Karpas-422 (cell line): ENCODE results near the gene KIAA0753. TPM values are rescaled to one million over a fixed set of nuclear protein-coding genes. Genes with fewer than 3 reads are reported as not detected.

Experiments used
- DNase-seq: peaks from one replicate; pipeline ENCODE4 v3.0.0-alpha.2; 2015
- H2AFZ ChIP-seq: fragments of 200-600 bp; sonication (generic); 2 replicates; pipeline ENCODE4 v1.6.1; 2014; ENCODE audit warnings: antibody characterized with exemption, low read length, mixed read lengths
- H3K27ac ChIP-seq: fragments of 200-600 bp; sonication (generic); 2 replicates; pipeline ENCODE4 v1.5.1; 2014; ENCODE audit warnings: mild to moderate bottlenecking, low read length, moderate library complexity
- H3K27me3 ChIP-seq: fragments of 200-600 bp; sonication (generic); 2 replicates; pipeline ENCODE4 v1.6.1; 2014; ENCODE audit warnings: low read length, mixed read lengths
- H3K36me3 ChIP-seq: fragments of 200-600 bp; sonication (generic); 2 replicates; pipeline ENCODE4 v1.6.1; 2014; ENCODE audit warnings: low read length, mixed read lengths; ENCODE audit not compliant: insufficient read depth
- H3K4me1 ChIP-seq: fragments of 200-600 bp; sonication (generic); 2 replicates; pipeline ENCODE4 v1.6.1; 2014; ENCODE audit warnings: mild to moderate bottlenecking, low read length, mixed read lengths
- H3K4me2 ChIP-seq: fragments of 200-600 bp; sonication (generic); 2 replicates; pipeline ENCODE4 v1.6.1; 2014; ENCODE audit warnings: low read length, low read depth, mild to moderate bottlenecking; ENCODE audit not compliant: poor library complexity, severe bottlenecking
- H3K4me3 ChIP-seq: fragments of 200-600 bp; sonication (generic); 2 replicates; pipeline ENCODE4 v1.5.1; 2014; ENCODE audit warnings: mild to moderate bottlenecking, antibody characterized with exemption, low read length, mixed read lengths
- H3K79me2 ChIP-seq: fragments of 200-600 bp; sonication (generic); 2 replicates; pipeline ENCODE4 v1.6.1; 2014; ENCODE audit warnings: mild to moderate bottlenecking, low read length, mixed read lengths
- H3K9ac ChIP-seq: fragments of 200-600 bp; sonication (generic); 2 replicates; pipeline ENCODE4 v1.6.0; 2014; ENCODE audit warnings: low read length
- H3K9me2 ChIP-seq: fragments of 200-600 bp; sonication (generic), shearing (Covaris generic); replicated peaks from 2 replicates; pipeline ENCODE4 v1.6.0; 2014; ENCODE audit warnings: mild to moderate bottlenecking, low read length, moderate library complexity; ENCODE audit not compliant: insufficient read depth
- H3K9me3 ChIP-seq: fragments of 300-700, 200-600 bp; sonication (generic); 2 replicates; pipeline ENCODE4 v1.6.1; 2014; ENCODE audit warnings: low read length, mixed read lengths
- H4K20me1 ChIP-seq: fragments of 200-600 bp; sonication (generic); 2 replicates; pipeline ENCODE4 v1.6.1; 2014; ENCODE audit warnings: mild to moderate bottlenecking, antibody characterized with exemption, low read length, low read depth; ENCODE audit not compliant: insufficient read depth
- total RNA-seq: library from RNA; depleted of rRNA; stranded (reverse); fragments of >200 nt; shearing (Covaris generic); gene quantifications from 2 replicates; pipeline ENCODE4 v1.2.3, GENCODE V29; 2014; ENCODE audit warnings: low replicate concordance

Gene KIAA0753
- total RNA-seq, 1 experiment from 2014 or later: 30.5 TPM

DNA sequence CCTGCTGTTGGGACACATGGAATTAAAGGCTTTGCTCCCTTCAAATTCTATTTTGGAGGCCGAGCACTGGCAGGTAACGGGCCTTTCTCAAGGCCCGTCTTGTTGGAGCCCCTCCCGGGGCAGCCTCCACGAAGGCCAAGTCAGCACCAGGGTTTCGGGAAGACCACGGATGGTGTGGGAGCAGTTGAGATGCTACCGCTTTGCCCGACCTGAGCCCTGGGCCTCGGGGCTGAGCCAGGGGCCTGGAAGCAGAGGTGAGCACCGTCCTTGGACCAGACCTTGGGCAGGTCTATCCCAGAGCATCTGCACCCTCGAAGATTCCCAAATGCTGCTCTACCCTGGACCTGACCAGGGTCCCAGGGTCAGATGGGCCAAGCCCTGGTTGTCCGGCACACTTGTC, 34.1 kb upstream of the KIAA0753 start:
- H3K4me1 ChIP-seq: peaks cover 4% of the 10 kb centered on the region; the same call in 1 of the 2 replicates
- H3K27ac ChIP-seq: no peak overlapping the region
- H3K4me2 ChIP-seq: no peak overlapping the region
- no peak overlapping the region for H3K9ac ChIP-seq
- no peaks in the 10 kb centered on the region for H3K79me2 ChIP-seq
- no peaks in the 10 kb centered on the region for H3K9me3 ChIP-seq
- H3K9me2 ChIP-seq: no peaks in the 10 kb centered on the region
- no peaks in the 10 kb centered on the region for H3K27me3 ChIP-seq
- H4K20me1 ChIP-seq: peaks cover 14% of the 10 kb centered on the region; the same call in 1 of the 2 replicates
- H2AFZ ChIP-seq: no peak overlapping the region
- no peaks in the 10 kb centered on the region for H3K36me3 ChIP-seq
- no peak for DNase-seq
- H3K4me3 ChIP-seq: no peak overlapping the region

GRCh38 chr17:6671431-6671830, 30.9 kb upstream of the KIAA0753 start:
- no peaks in the 10 kb centered on the region for H3K4me1 ChIP-seq
- no peak overlapping the region for H2AFZ ChIP-seq
- no peaks in the 10 kb centered on the region for H3K36me3 ChIP-seq
- H3K9me2 ChIP-seq: no peaks in the 10 kb centered on the region
- no peak overlapping the region for H3K9ac ChIP-seq
- no peak for DNase-seq
- H3K79me2 ChIP-seq: no peaks in the 10 kb centered on the region
- no peak overlapping the region for H3K27ac ChIP-seq
- no peaks in the 10 kb centered on the region for H3K27me3 ChIP-seq
- H3K4me3 ChIP-seq: no peak overlapping the region
- peaks cover 9% of the 10 kb centered on the region; the same call in 1 of the 2 replicates for H4K20me1 ChIP-seq
- H3K4me2 ChIP-seq: no peak overlapping the region
- H3K9me3 ChIP-seq: no peaks in the 10 kb centered on the region

GRCh38 chr17:6670999-6671398, 30.5 kb upstream of the KIAA0753 start:
- Histone ChIP-seq H3K4me1 (no peaks in the 10 kb centered on the region), H3K27ac (no peak overlapping the region), H3K36me3 (no peaks in the 10 kb centered on the region), H3K4me2 (no peak overlapping the region), H3K79me2 (no peaks in the 10 kb centered on the region), H4K20me1 (peaks cover 5% of the 10 kb centered on the region; the same call in 1 of the 2 replicates), H3K4me3 (no peak overlapping the region), H3K9ac (no peak overlapping the region), H3K27me3 (no peaks in the 10 kb centered on the region), H3K9me3 (no peaks in the 10 kb centered on the region), H3K9me2 (no peaks in the 10 kb centered on the region), H2AFZ (no peak overlapping the region)
- DNase-seq: no peak

- no peaks in the 10 kb centered on the region for H3K79me2 ChIP-seq
- no peak for DNase-seq
- no peaks in the 10 kb centered on the region for H3K36me3 ChIP-seq
- H3K27ac ChIP-seq: no peak overlapping the region
- no peaks in the 10 kb centered on the region for H3K4me1 ChIP-seq
- H3K4me2 ChIP-seq: no peak overlapping the region
- no peak overlapping the region for H2AFZ ChIP-seq
- peaks cover 1% of the 10 kb centered on the region; the same call in 1 of the 2 replicates for H4K20me1 ChIP-seq
- no peaks in the 10 kb centered on the region for H3K27me3 ChIP-seq
- H3K4me3 ChIP-seq: no peak overlapping the region
- no peaks in the 10 kb centered on the region for H3K9me3 ChIP-seq
- no peak overlapping the region for H3K9ac ChIP-seq
- H3K9me2 ChIP-seq: no peaks in the 10 kb centered on the region
Measured at GRCh38 chr17:6670571-6670970, 30.1 kb upstream of the KIAA0753 start.

GRCh38 chr17:6669479-6670212, 29.1 kb upstream of the KIAA0753 start:
- no peak overlapping the region for H3K4me2 ChIP-seq
- H3K4me3 ChIP-seq: no peak overlapping the region
- H3K36me3 ChIP-seq: no peaks in the 10 kb centered on the region
- H3K27ac ChIP-seq: no peak overlapping the region
- no peaks in the 10 kb centered on the region for H4K20me1 ChIP-seq
- no peak for DNase-seq
- 0 out of 2 replicates have a peak, but pooled peaks cover 3% of the 10 kb centered on the region for H3K79me2 ChIP-seq
- H3K27me3 ChIP-seq: no peaks in the 10 kb centered on the region
- H3K9ac ChIP-seq: no peak overlapping the region
- no peaks in the 10 kb centered on the region for H3K9me2 ChIP-seq
- 0 out of 2 replicates have a peak, but pooled peaks cover 3% of the 10 kb centered on the region for H3K4me1 ChIP-seq
- no peak overlapping the region for H2AFZ ChIP-seq
- no peaks in the 10 kb centered on the region for H3K9me3 ChIP-seq

DNA sequence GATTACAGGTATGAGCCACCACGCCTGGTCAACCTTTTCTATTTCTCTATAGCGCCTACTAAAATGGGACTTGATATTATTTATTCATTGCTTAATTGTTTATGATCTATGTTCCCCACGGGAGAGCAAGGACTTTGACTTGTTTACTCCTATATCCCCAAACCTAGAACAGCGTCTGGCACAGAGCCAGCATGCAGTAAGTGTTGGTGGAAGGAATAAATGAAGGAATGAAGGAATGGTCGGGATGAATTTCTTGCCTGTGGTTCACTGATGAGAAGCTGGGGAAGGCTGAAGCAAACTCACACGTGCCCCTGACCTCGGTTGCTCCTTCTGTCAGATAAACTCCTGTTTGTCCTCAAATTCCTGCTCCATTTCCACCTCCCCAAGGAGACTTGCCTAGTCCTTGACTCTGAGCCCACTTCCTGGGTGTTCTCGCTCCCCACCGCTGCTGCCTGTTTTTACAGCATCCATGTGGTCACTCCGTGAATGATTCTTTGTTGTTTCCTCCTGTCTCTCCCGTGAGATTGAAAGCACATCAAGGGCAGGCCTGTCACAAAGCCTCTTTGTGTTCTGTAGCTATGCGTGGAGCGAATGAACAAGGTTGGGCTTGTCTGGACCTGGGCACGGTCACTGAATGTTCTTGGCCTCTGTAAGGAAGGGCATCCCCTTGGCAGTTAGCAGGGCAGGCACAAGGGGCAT, 28.4 kb upstream of the KIAA0753 start:
- no peak overlapping the region for H2AFZ ChIP-seq
- H3K27ac ChIP-seq: no peak overlapping the region
- H4K20me1 ChIP-seq: no peaks in the 10 kb centered on the region
- H3K4me1 ChIP-seq: peaks cover 6% of the 10 kb centered on the region; the same call in 1 of the 2 replicates
- no peak overlapping the region for H3K4me2 ChIP-seq
- H3K9me2 ChIP-seq: no peaks in the 10 kb centered on the region
- H3K9me3 ChIP-seq: no peaks in the 10 kb centered on the region
- DNase-seq: no peak
- no peak overlapping the region for H3K4me3 ChIP-seq
- H3K27me3 ChIP-seq: no peaks in the 10 kb centered on the region
- H3K79me2 ChIP-seq: peaks cover 7% of the 10 kb centered on the region; the same call in 1 of the 2 replicates
- H3K36me3 ChIP-seq: peaks cover 4% of the 10 kb centered on the region; the same call in 1 of the 2 replicates
- no peak overlapping the region for H3K9ac ChIP-seq

GRCh38 chr17:6668219-6668618, 27.7 kb upstream of the KIAA0753 start:
- DNase-seq: no peak
- Histone ChIP-seq H3K79me2 (peaks cover 10% of the 10 kb centered on the region; the same call in 1 of the 2 replicates), H4K20me1 (no peaks in the 10 kb centered on the region), H2AFZ (no peak overlapping the region), H3K36me3 (peaks cover 8% of the 10 kb centered on the region; the same call in 1 of the 2 replicates), H3K4me2 (no peak overlapping the region), H3K4me1 (peaks cover 8% of the 10 kb centered on the region; the same call in 1 of the 2 replicates), H3K4me3 (no peak overlapping the region), H3K27me3 (no peaks in the 10 kb centered on the region), H3K9me2 (no peaks in the 10 kb centered on the region), H3K9ac (no peak overlapping the region), H3K27ac (no peak overlapping the region), H3K9me3 (no peaks in the 10 kb centered on the region)

DNA sequence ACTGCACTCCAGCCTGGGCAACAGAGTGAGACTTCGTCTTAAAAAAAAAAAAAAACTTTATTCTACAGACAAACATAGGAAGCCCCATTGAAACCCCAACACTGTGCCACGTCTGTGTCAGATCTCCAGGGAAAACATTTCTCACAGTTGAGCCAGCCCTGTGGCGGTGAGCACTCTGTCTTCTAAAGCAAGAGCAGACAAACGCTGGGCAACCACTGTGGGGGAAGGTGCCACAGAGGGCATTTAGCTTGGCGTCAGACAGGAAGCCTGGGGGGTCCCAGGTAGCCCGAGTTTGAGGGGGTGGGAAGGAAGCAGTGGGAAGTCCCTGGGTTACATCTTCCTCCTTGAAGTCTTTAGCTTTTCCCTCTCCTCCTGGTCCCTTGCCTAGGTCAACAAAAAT, 27.0 kb upstream of the KIAA0753 start:
- Histone ChIP-seq H3K9me2 (no peaks in the 10 kb centered on the region), H3K9me3 (no peaks in the 10 kb centered on the region), H4K20me1 (no peaks in the 10 kb centered on the region), H3K9ac (no peak overlapping the region), H3K27me3 (no peaks in the 10 kb centered on the region), H3K4me3 (no peak overlapping the region), H3K4me1 (peaks cover 14% of the 10 kb centered on the region), H3K36me3 (peaks cover 8% of the 10 kb centered on the region; the same call in 1 of the 2 replicates), H3K27ac (no peak overlapping the region), H2AFZ (no peak overlapping the region), H3K4me2 (no peak overlapping the region), H3K79me2 (peaks cover 15% of the 10 kb centered on the region; the same call in 1 of the 2 replicates)
- no peak for DNase-seq
